Stimulated activated naive CD8-positive, alpha-beta T cell treated with anti-CD3 and anti-CD28 coated beads, Interleukin-15, Interleukin-2, amounts not matched to agents 100 U/mL and 50 U/mL, for 24 hours (primary cell): Measurements from ENCODE around the gene PIP4K2C.
"Not testable (repeated sequence)": the region's sequence is repeated elsewhere in the genome, so short reads cannot be mapped to it uniquely, and the experiment has no call there.

Source experiments
- ATAC-seq: fragments of 150-1000 bp; cut with Tn5 transposase; one replicate; pipeline ENCODE4 v1.10.0; 2021
- DNase-seq: peaks from one replicate; pipeline ENCODE4 v3.0.0; 2021

Gene PIP4K2C

DNA sequence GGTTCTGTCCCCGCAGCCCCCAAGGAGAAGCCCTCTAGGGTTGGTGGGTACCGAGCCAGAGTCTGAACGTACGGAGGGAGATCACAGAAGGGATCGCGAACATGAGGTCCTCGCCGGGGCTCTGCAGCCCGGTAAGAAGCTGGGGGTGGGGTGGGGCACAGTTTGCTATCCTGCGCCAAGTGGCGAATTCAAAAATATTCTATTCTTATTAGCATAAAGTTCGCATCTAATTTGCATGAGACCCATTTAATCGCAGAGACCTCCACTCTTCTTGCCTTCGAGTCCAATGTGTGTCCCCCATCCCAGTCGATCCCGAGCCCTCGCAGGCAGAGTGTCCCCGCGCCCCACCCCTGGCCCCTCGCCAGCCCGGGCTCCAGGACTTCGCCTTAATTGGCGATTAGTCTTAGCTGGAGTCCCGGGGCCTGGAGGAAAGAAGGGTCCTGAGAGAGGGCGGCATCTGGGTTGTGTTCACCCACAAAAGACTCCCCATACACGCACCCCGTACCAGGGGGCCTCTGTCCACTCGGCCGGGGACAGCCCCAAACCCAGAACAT is 19.6 kb downstream of the PIP4K2C start:
- DNase-seq (no peak), ATAC-seq (no peak)

DNA sequence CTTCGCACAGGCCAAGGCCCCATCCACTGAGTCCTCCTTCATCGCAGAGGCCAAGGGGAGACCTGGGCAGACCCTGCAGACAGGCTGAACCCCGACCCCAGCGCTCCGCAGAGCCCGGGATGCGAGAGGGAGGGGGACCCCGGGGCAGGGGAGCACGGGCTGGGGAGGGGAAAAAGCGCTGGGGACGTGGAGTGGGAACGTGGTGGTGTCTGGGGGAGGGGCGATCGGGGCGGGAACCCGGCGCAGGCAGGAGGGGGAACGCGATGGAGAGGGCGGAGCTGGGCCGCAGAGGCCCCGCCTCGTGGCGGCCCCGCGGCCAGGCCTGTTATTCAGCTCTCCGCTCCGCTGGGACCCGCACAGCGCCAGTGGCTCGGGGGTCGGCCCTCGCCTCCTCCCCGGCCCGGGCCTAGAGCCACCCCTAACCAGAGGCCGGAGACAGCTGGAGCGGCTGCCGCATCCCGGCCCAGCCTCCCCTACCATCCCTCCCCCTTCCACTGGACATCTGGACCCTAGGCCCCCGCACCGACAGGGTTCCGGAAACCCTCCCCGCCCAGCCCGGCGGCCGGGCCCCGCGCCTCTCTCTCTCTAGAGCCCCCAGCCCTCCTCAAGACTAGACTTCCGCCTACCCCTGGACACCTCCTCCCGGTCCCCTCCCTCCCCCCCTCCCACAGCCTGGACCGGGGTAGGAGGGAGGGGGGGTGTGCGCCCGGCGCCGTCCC is 20.3 kb downstream of the PIP4K2C start, which contains the start of gene ARHGEF25:
Gene ARHGEF25, plus strand, starts transcription at position 328 of the 719 bp plus-strand sequence. CDS start 460 bp downstream, outside the sequence.
- ATAC-seq (peak; percentile 79), DNase-seq (peak; percentile 74)

DNA sequence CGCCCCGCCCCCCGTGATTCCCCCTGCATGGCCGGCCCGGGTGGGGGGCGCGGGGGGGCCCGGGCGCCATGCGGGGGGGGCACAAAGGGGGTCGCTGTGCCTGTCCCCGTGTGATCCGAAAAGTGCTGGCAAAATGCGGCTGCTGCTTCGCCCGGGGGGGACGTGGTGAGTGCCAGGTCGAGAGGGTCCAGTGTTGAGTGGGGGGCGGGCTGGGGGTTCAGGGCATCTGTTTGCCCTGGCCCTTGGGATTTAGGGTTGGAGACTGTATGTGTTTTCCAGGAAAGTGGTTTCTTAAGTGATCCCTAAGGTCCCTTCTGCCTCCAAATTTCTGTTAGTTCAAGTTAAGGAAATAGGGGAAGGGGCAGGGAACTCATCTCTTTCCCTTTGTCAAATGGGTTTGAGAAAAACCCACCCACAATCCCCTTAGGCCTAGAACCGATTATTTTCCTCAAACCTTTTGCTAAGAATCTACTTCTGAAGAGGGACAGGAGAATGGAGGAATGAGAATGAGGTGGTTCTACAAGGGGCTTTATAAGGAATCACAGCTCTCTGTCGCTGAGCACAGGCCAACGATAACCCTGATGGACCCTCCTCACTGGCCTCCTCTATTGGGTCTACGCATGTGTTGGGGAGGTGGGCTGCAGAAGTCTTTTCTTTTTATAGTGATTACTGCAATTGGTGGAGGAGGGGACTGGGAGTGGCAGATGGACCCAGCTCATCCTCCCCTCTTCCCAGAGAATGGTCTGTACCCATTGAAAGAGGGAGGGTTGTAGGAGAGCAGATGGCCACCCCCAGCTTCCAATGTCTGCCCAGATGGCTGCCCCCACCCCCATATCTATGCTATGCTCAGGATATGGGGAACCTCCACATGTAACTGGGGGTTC is 21.1 kb downstream of the PIP4K2C start:
- ATAC-seq, result no peak
- no peak for DNase-seq

DNA sequence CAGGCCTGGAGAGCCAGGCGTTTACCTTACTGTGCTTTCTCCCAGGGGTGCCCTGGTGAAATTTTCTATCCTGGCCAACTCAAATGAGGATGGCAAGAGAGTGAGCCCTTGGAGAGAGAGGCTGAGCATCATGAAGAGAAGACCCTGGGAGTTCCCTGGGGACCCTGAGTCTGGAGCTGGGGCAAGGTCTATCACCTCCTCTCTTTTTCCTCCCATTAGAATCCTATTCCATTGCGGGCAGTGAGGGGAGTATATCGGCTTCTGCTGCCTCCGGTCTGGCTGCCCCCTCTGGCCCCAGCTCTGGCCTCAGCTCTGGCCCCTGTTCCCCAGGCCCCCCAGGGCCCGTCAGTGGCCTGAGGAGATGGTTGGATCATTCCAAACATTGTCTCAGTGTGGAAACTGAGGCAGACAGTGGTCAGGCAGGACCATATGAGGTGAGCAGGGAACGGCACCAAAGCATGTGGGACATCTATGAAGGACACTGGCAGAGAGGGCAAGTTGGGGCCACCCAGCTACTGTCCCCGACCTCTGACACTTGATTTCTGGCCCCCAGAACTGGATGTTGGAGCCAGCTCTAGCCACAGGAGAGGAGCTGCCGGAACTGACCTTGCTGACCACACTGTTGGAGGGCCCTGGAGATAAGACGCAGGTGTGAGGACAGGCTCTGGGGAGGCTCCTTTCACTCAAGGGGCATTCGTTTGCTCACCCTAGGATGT is 21.9 kb downstream of the PIP4K2C start:
- DNase-seq (no peak), ATAC-seq (no peak)

DNA sequence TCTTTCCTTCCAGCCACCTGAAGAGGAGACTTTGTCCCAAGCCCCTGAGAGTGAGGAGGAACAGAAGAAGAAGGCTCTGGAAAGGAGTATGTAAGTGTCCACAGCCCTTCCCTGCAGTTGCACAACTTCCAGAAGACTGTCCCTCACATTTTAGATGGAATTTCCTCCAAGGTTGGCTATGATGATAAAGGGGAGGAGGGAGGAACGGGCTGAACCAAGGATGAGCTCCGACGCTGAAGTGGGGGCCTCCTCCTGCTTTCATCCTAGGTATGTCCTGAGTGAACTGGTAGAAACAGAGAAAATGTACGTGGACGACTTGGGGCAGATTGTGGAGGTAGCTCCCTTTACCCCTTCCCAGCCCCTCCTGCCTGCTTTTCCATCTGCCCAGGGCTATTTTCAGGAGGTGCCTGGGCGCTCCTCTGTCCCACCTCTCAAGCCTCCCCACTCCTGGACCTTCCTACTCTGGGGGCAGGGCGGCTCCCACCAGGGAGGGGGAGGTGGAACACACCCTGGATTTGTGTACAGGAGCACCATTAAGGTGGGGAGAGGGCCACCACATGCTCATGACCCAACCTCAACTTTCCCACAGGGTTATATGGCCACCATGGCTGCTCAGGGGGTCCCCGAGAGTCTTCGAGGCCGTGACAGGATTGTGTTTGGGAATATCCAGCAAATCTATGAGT is 22.6 kb downstream of the PIP4K2C start:
- no peak for DNase-seq
- no peak for ATAC-seq

DNA sequence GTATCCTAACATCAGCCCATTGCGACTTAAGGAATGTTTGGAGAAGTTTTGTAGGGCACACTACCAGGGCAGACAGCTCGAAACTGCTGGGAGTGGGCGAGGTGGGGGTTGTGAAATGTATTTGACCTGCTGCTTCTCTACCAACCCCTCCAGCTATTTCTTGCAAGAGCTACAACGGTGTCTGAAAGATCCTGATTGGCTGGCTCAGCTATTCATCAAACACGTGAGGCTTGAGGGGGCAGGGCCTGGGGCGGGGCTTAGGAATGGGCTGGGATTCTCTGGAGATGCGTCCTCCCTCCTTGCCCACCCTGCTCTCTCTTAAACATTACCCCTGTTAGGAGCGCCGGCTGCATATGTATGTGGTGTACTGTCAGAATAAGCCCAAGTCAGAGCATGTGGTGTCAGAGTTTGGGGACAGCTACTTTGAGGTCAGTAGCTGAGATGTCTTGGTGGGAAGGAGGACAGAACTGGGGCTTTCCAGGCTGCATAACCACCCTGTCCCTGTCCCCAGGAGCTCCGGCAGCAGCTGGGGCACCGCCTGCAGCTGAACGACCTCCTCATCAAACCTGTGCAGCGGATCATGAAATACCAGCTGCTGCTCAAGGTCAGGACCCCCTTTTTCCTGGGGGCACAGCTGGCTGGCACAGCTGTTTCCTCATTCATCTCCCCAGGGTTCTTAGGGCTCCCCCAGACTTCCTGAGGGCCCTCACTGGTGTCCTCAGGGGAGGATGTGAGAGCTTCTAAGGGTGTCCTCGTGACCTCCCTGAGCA is 23.4 kb downstream of the PIP4K2C start:
- DNase-seq, result no peak
- no peak for ATAC-seq

DNA sequence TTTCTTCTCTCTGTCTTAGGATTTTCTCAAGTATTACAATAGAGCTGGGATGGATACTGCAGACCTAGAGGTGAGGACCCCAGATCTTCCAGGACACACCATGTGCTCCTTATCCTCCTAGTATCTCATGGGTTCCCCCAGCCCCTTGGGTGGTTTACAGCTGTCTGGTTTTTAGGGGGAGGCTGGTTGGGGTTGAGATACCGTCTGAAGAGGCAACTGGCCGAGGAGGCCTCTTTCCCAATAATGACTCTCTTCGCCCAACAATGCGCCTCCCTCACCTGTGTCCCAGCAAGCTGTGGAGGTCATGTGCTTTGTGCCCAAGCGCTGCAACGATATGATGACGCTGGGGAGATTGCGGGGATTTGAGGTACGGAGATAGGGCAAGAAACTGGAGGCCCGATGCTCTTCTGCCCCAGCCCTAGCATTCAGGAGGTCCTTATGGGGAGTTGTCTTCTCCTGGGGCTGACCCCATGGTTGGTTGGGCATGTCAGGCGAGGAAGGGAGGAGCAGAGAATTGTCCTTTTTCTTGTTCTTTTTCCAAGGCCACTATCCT is 24.0 kb downstream of the PIP4K2C start:
- DNase-seq, result no peak
- no peak for ATAC-seq

DNA sequence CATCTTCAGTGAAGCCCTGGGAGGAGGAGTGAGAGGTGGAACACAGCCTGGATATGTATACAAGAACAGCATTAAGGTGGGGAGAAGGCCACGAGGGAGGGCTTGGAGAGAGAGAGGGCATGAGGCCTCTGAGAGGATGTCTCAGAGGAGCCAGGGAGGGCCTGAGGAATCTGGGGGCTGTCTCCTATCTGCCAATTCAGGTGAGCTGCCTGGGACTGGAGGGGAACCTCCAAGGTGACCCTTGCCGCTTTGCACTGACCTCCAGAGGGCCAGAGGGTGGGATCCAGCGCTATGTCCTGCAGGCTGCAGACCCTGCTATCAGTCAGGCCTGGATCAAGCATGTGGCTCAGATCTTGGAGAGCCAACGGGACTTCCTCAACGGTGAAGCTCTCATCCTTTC is 24.6 kb downstream of the PIP4K2C start:
- ATAC-seq, result no peak
- DNase-seq, result no peak

DNA sequence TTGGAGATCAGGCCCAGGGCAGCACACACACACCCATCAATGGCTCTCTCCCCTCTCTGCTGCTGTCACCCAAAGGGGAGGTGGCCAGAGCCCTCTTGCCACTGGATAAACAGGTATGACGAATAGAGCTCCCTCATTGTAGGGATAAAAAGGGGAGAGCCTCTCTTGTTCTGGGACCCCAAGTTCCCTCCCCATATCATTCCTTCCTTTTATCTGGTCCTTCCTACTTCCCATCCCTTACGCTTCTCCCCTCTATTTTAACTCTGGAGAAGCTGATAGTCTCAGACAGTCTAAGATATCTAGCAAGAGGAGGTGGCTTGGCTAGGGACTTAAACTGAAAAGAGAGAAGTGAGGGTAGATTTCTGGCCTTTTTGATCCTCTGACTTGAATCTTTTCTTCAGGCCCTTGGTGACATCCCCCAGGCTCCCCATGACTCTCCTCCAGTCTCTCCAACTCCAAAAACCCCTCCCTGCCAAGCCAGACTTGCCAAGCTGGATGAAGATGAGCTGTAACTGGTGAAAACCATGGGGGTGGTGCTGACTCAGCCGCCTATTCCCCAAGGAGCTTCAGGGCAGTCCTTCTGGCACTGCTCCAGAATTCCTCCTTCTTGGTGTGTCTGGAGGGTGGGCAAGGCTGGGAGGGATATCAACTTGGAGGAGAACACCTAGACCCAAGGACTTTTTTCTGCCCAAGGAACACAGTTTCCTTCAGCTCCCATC is 25.6 kb downstream of the PIP4K2C start:
- DNase-seq (no peak), ATAC-seq (no peak)

DNA sequence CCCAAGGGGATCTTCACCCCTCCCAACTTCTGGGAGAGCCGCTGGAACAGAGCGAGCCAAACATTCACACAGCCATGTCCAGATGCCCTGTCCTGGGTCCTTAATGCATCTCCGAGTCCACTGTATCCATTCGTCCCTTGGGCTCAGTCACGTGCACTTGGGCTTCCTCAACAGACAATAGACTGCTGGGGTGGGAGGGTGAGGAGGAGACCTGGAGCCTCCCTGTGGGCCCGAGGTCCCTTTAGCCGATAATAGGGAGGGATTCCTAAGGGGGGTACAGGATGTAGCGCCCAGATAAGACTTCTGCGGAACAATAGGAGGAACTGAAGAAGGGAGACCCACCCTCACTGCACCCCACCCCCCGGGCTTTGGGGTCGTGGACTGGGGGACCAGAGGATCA is 26.9 kb downstream of the PIP4K2C start:
- DNase-seq, result no peak

DNA sequence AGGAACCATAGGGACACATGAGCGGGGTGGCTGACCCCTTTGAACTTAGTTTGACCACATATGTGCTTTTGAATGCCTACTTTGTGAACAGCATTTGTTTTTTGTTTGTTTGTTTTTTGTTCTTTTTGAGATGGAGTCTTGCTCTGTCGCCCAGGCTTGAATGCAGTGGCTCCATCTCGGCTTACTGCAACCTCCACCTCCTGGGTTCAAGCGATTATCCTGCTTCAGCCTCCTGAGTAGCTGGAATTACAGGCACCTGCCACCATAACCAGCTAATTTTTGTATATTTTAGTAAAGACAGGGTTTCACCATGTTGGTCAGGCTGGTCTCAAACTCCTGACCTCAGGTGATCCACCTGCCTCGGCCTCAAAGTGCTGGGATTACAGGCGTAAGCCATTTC is 27.4 kb downstream of the PIP4K2C start:
- not testable (repeated sequence) for ATAC-seq, DNase-seq

More for the DNA sequence above, 26.9 kb downstream of the PIP4K2C start:
- ATAC-seq, result no peak

DNA sequence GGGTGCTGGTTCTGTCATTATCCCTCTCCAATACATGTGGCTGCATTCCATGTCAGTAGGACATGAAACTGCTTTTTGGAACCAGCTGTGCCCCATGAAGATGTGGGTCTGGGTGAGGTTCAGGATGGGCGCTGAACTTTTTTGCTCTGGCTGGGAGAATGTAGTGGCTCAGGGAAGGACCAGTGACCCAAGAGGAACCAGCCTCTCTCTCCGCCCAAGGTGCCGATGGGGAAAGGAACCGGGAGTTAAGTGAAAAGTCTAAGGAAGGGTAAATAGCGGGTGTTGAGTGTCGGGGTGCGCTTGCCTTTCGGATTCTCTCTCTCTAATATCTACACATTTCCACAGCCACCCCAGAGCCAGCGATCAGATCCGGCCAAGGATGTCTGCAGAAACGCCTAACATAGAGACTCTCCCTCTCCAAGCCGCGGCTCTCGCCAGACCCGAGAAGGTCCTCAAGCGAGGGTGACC is 28.0 kb downstream of the PIP4K2C start:
- ATAC-seq (no peak), DNase-seq (no peak)

DNA sequence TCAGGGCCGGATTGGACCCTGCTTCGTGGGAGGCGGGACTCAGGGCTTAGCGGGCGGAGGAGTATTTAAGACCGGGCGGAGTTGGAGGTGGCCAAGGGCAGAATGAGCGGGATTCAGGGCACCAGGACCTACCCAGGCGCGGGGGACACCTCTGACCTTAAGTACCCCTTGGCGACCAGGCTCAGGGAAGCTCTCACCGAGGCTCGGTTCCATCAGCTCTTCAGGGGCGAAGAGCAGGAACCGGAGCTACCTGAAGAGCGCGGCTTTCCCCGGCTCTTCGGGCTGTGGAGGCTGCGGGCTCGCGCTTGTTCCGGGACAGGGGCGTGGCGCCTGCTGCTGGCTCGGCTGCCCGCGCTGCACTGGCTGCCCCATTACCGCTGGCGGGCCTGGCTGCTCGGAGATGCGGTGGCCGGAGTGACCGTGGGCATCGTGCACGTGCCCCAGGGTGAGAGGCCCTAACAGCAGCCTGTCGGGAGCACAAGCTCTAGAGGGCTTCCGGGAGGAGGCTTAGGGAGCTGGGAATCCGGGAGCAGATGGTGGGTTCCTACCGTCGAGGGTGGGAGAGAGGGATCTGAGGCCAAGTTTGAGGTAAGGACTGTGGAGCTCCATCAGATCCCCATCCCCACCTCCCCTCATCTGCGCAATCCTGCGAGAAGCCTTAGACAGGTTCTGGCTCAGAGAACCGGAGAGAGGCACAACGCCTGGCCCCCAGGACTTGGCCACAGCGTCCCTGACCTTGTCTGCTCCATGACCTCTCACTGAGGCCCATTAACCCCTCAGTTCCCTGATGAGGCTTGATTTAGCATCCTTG is 28.6 kb downstream of the PIP4K2C start:
- DNase-seq, result no peak
- no peak for ATAC-seq

DNA sequence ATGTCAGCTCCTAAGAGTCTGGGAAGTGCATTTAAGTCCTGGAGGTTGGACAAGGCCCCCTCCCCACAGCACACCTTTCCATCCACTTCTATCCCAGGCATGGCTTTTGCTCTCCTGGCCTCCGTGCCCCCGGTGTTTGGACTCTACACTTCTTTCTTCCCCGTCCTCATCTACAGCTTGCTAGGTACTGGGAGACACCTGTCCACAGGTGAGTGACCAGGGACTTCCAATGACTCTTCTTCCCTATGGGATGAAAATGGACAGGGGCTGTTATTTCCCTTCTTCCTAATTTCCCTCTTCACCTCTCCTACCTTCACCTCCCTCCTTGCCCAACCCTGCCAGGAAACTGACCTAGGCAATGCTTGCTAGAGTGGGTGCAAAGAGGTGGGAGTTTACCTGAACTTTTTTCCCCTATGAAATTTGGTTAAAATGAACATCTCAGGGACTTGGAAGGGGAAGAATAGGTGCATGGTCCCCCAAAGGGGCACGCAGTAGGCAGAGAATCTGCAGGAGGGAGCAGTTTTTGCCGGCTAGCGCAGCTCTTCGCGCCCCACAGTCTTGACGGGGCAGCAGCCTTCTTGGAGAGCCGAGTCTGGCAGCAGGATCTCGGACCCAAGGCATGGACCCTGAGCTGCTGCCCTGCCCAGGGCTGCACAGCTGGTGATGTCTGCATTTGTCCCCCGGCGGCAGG is 29.4 kb downstream of the PIP4K2C start:
- ATAC-seq (no peak), DNase-seq (no peak)

DNA sequence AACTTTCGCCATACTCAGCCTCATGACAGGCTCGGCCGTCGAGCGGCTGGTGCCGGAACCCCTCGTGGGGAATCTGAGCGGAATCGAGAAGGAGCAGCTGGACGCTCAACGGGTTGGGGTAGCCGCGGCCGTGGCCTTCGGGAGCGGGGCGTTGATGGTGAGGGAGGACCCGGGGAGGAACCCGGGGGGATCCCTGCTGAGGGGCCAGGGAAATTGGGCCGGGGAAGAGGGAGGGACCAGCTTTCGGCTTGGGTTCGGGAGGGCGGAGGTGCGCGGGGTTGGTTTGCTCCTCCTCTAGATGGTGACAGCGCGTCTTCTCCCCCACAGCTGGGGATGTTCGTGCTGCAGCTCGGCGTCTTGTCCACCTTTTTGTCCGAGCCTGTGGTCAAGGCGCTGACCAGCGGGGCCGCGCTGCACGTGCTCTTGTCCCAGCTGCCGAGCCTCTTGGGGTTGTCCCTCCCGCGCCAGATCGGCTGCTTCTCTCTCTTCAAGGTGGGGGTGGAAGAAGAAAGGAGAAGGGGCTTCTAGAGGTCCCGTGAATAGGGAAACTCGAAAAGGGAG is 30.0 kb downstream of the PIP4K2C start:
- ATAC-seq, result no peak
- DNase-seq, result no peak

DNA sequence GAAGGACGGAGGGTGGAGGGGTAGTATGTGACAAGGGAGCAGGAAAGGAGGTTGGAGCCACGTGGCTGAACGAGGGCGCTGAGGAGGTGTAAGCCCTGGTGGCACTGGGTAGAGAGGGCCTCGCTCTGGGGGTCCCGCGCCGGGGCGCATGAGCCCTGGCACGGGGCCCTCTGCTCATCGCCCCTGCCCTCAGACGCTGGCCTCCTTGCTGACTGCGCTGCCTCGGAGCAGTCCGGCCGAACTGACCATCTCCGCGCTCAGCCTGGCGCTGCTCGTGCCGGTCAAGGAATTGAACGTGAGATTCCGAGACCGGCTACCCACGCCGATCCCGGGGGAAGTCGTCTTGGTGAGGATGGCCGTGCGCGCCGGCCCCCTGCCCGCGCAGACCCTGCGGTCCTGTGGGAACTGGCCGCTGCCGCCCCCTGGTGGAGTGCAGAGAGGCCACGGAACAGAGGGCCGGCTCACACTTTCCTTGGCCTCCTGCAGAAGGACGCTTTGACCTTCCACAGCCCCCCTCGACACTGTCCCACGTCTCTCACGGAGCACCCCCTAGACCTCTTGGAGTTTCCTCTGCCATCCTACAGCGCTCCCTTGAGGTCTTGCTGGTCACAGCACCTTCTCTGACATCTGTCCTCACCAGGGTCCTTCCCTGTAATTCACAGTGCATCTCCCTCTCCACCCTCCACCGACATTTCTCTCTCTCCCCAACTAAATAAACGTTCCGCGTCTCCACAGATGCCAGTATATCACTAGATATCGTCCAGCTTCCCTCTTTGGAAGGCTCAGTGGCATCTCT is 30.7 kb downstream of the PIP4K2C start:
- peak; percentile 79 for ATAC-seq

More for the DNA sequence above, 30.7 kb downstream of the PIP4K2C start:
- peak; percentile 81 for DNase-seq
